CD4-positive, CD25-positive, alpha-beta regulatory T cell (primary cell): Measurements from ENCODE around the gene PMM1. TPM values are rescaled to one million over a fixed set of nuclear protein-coding genes. Genes with fewer than 3 reads are reported as not detected.
"Not testable (repeated sequence)": the region's sequence is repeated elsewhere in the genome, so short reads cannot be mapped to it uniquely, and the experiment has no call there.

Source experiments
- ATAC-seq, 2 donors: fragments of 150-1000 bp; cut with Tn5 transposase; one replicate each; pipeline ENCODE4 v1.10.0; 2021; ENCODE audit warnings: low read depth in 2 of 2, moderate number of reproducible peaks in 2 of 2, moderate library complexity in 1 of 2
- DNase-seq, 3 donors: peaks; one replicate each; pipeline versions ENCODE4 v3.0.0 to v3.0.0-alpha.2; 2012 to 2022; ENCODE audit warnings: mixed read lengths in 1 of 3
- H3K27ac ChIP-seq: one replicate; pipeline ENCODE4 v1.7.0; 2013; ENCODE audit warnings: mild to moderate bottlenecking, low read length; ENCODE audit not compliant: insufficient read depth, poor library complexity, severe bottlenecking
- H3K27me3 ChIP-seq: one replicate; pipeline ENCODE4 v1.7.0; 2013; ENCODE audit warnings: low read length; ENCODE audit not compliant: control insufficient read depth, insufficient read depth
- H3K36me3 ChIP-seq: one replicate; pipeline ENCODE4 v1.7.0; 2013; ENCODE audit warnings: mild to moderate bottlenecking, low read length, moderate library complexity; ENCODE audit not compliant: control insufficient read depth, insufficient read depth
- H3K4me1 ChIP-seq: 2 replicates; pipeline ENCODE4 v1.7.0; 2013; ENCODE audit warnings: mild to moderate bottlenecking, low read length; ENCODE audit not compliant: insufficient read depth, control insufficient read depth, poor library complexity, severe bottlenecking
- H3K4me3 ChIP-seq: one replicate; pipeline ENCODE4 v1.7.0; 2013; ENCODE audit warnings: low read depth, mild to moderate bottlenecking, low read length, moderate library complexity
- H3K9me3 ChIP-seq, 2 experiments: 1 replicate in 1 of 2; 2 replicates in 1 of 2; pipeline ENCODE4 v1.7.0; 2013; ENCODE audit warnings: low read length in 2 of 2, mild to moderate bottlenecking in 1 of 2, moderate library complexity in 1 of 2; ENCODE audit not compliant: control insufficient read depth in 2 of 2
- H3K27ac Mint-ChIP-seq, 3 donors: one replicate each; pipeline ENCODE4 v1.8.0; 2020 to 2022; ENCODE audit warnings: mild to moderate bottlenecking in 3 of 3, mixed read lengths in 3 of 3, moderate library complexity in 2 of 3
- H3K27me3 Mint-ChIP-seq: one replicate; pipeline ENCODE4 v1.8.0; 2022; ENCODE audit warnings: mild to moderate bottlenecking, mixed read lengths
- H3K36me3 Mint-ChIP-seq: one replicate; pipeline ENCODE4 v1.8.0; 2020; ENCODE audit warnings: mixed read lengths
- H3K4me1 Mint-ChIP-seq, 4 donors: one replicate each; pipeline ENCODE4 v1.8.0; 2020 to 2022; ENCODE audit warnings: mixed read lengths in 4 of 4, mild to moderate bottlenecking in 1 of 4
- H3K4me3 Mint-ChIP-seq, 4 donors: one replicate each; pipeline ENCODE4 v1.8.0; 2020 to 2022; ENCODE audit warnings: mild to moderate bottlenecking in 4 of 4, mixed read lengths in 4 of 4, moderate library complexity in 3 of 4
- H3K9me3 Mint-ChIP-seq, 7 donors: one replicate each; pipeline ENCODE4 v1.8.0; 2020 to 2022; ENCODE audit warnings: mixed read lengths in 7 of 7, mild to moderate bottlenecking in 3 of 7, moderate library complexity in 2 of 7
- polyA plus RNA-seq, 4 donors: library from polyadenylated mRNA; unstranded; fragments of 300-500 nt; fragmentation: Illumina TruSeq; gene quantifications; one replicate each; pipeline ENCODE4 v1.2.3, GENCODE V29; 2021
- total RNA-seq: library from RNA; stranded (reverse); gene quantifications from one replicate; pipeline ENCODE4 v1.2.3, GENCODE V29; 2022

PMM1 gene
- total and polyA plus RNA-seq, 5 donors from 2014 or later: 37.4 to 56.0 (median 48.2) TPM

DNA sequence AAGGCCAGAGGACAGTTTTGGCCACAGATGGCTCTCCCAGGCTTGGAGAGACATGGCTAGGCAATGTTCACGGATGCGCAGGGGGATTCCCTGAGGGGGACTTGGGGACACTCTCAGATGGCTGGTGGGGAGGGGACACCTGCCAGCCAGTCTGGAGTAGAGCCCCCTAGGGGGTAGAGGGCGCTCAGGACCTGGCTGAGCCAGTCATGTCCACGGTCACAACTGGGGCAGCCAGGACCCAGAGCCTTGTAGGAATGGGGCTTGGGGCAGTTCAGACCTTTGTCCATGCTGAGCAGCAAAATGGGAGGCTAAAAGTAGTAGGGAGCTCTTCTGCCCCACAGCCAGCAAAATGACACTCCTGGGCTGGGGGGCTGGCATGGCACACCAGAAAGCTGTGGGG, 27.2 kb downstream of the PMM1 start:
- H3K4me3 ChIP-seq: no peak overlapping the region
- DNase-seq: no peak
- H3K36me3 ChIP-seq: no peaks in the 10 kb centered on the region
- no peak overlapping the region for H3K4me3 Mint-ChIP-seq
- H3K4me1 Mint-ChIP-seq: no peaks in the 10 kb centered on the region
- no peaks in the 10 kb centered on the region for H3K9me3 ChIP-seq
- H3K36me3 Mint-ChIP-seq: no peaks in the 10 kb centered on the region
- no peaks in the 10 kb centered on the region for H3K4me1 ChIP-seq
- no peaks in the 10 kb centered on the region for H3K9me3 Mint-ChIP-seq
- ATAC-seq: no peak
- H3K27ac ChIP-seq: no peak overlapping the region
- H3K27ac Mint-ChIP-seq: peak overlapping the region in 1 of 3 donors; percentile 56
- peaks cover 38% of the 10 kb centered on the region for H3K27me3 Mint-ChIP-seq
- H3K27me3 ChIP-seq: no peaks in the 10 kb centered on the region

DNA sequence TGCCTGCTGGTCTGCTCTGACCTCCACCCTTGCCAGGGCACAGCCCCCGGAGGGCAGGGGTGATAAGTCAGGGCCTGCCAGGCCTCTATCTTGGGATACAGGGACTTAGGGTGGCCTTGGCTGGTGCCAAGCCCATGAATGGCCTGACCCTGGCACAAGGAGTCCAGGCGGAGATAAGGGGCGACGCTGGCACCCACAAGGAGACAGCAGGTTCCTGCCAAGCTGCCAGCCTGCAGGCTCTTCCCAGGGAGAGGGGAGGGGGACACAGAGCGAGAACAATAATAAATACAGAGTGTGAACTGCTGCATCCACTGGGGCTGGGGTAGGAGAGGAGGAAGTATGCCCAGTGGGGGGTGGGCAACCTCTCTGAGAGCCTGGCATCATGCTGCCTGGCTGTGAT, 27.9 kb downstream of the PMM1 start:
- Histone ChIP-seq H3K27ac (no peak overlapping the region), H3K9me3 (no peaks in the 10 kb centered on the region), H3K4me1 (no peaks in the 10 kb centered on the region), H3K27me3 (no peaks in the 10 kb centered on the region), H3K4me3 (no peak overlapping the region), H3K36me3 (no peaks in the 10 kb centered on the region)
- Mint-ChIP-seq H3K4me3 (no peak overlapping the region), H3K9me3 (no peaks in the 10 kb centered on the region), H3K27me3 (peaks cover 36% of the 10 kb centered on the region), H3K4me1 (no peaks in the 10 kb centered on the region), H3K36me3 (no peaks in the 10 kb centered on the region), H3K27ac (no peak overlapping the region)
- no peak for DNase-seq
- no peak for ATAC-seq

DNA sequence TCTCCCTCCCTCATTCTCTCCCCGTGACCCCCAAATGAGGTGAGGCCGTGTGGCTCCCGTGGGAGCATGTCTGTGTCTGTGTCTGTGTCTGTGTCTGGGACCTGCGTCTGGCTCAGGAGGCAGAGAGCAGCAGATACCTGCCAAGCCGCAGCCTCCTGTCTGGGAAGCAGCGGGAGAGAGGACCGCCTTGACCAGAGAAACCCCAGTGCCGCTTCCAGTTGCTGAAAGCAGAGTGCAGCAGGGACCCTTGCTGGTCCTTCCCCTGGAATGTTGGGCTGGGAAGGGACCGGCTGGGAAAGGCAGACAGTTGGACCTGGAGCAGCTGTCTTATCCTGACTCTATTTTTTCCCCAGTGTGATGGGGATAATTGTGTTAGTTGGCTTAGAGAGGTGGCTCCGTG, 28.3 kb downstream of the PMM1 start:
- Histone ChIP-seq H3K36me3 (no peaks in the 10 kb centered on the region), H3K9me3 (no peaks in the 10 kb centered on the region), H3K4me3 (no peak overlapping the region), H3K27ac (no peak overlapping the region), H3K4me1 (no peaks in the 10 kb centered on the region), H3K27me3 (no peaks in the 10 kb centered on the region)
- Mint-ChIP-seq H3K4me3 (no peak overlapping the region), H3K36me3 (no peaks in the 10 kb centered on the region), H3K27me3 (peaks cover 36% of the 10 kb centered on the region), H3K27ac (no peak overlapping the region), H3K4me1 (no peaks in the 10 kb centered on the region), H3K9me3 (no peaks in the 10 kb centered on the region)
- DNase-seq (no peak), ATAC-seq (no peak)

- Histone ChIP-seq H3K9me3 (no peaks in the 10 kb centered on the region), H3K36me3 (no peaks in the 10 kb centered on the region), H3K27ac (no peak overlapping the region), H3K4me1 (no peaks in the 10 kb centered on the region), H3K27me3 (no peaks in the 10 kb centered on the region), H3K4me3 (no peak overlapping the region)
- H3K4me3 Mint-ChIP-seq: no peak overlapping the region
- H3K27me3 Mint-ChIP-seq: peaks cover 39% of the 10 kb centered on the region
- H3K36me3 Mint-ChIP-seq: no peaks in the 10 kb centered on the region
- H3K27ac Mint-ChIP-seq: no peak overlapping the region
- H3K9me3 Mint-ChIP-seq: peaks cover 0 to 1% (median 0%) of the 10 kb centered on the region in 7 donors
- ATAC-seq (no peak), DNase-seq (no peak)
- no peaks in the 10 kb centered on the region for H3K4me1 Mint-ChIP-seq
These were observed 29.6 kb downstream of the PMM1 start for GRCh38 chr22:41560095-41560471.

- not testable (repeated sequence) for H3K4me1 ChIP-seq, H3K36me3 Mint-ChIP-seq, H3K4me3 ChIP-seq, H3K4me1 Mint-ChIP-seq, H3K27me3 ChIP-seq, H3K27ac ChIP-seq, H3K27ac Mint-ChIP-seq, H3K9me3 Mint-ChIP-seq, H3K36me3 ChIP-seq, ATAC-seq, H3K4me3 Mint-ChIP-seq, H3K9me3 ChIP-seq, DNase-seq
- H3K27me3 Mint-ChIP-seq: peaks cover 34% of the 10 kb centered on the region
These were observed 31.4 kb downstream of the PMM1 start for GRCh38 chr22:41558241-41558630.

GRCh38 chr22:41557401-41558240, 32.0 kb downstream of the PMM1 start:
- H3K9me3 ChIP-seq: no peaks in the 10 kb centered on the region
- Mint-ChIP-seq H3K9me3 (peaks cover 0 to 1% (median 0%) of the 10 kb centered on the region in 7 donors), H3K4me1 (no peaks in the 10 kb centered on the region), H3K27me3 (peaks cover 30% of the 10 kb centered on the region), H3K27ac (peak overlapping the region in 1 of 3 donors; percentile 48), H3K4me3 (peak overlapping the region in 1 of 4 donors; percentile 38), H3K36me3 (no peaks in the 10 kb centered on the region)
- ATAC-seq (no peak), DNase-seq (no peak)
- no peak overlapping the region for H3K4me3 ChIP-seq
- H3K27ac ChIP-seq: no peak overlapping the region
- H3K36me3 ChIP-seq: no peaks in the 10 kb centered on the region
- H3K27me3 ChIP-seq: no peaks in the 10 kb centered on the region
- H3K4me1 ChIP-seq: no peaks in the 10 kb centered on the region

- peaks cover 32% of the 10 kb centered on the region for H3K27me3 Mint-ChIP-seq
- no peaks in the 10 kb centered on the region for H3K9me3 ChIP-seq
- no peaks in the 10 kb centered on the region for H3K36me3 ChIP-seq
- ATAC-seq (no peak), DNase-seq (no peak)
- no peaks in the 10 kb centered on the region for H3K4me1 ChIP-seq
- H3K4me1 Mint-ChIP-seq: no peaks in the 10 kb centered on the region
- H3K4me3 Mint-ChIP-seq: no peak overlapping the region
- H3K27ac ChIP-seq: no peak overlapping the region
- peak overlapping the region in 1 of 3 donors; percentile 17 for H3K27ac Mint-ChIP-seq
- H3K36me3 Mint-ChIP-seq: no peaks in the 10 kb centered on the region
- no peak overlapping the region for H3K4me3 ChIP-seq
- peaks cover 0 to 1% (median 0%) of the 10 kb centered on the region in 7 donors for H3K9me3 Mint-ChIP-seq
- no peaks in the 10 kb centered on the region for H3K27me3 ChIP-seq
These were observed 33.1 kb downstream of the PMM1 start for GRCh38 chr22:41556561-41556960.

DNA sequence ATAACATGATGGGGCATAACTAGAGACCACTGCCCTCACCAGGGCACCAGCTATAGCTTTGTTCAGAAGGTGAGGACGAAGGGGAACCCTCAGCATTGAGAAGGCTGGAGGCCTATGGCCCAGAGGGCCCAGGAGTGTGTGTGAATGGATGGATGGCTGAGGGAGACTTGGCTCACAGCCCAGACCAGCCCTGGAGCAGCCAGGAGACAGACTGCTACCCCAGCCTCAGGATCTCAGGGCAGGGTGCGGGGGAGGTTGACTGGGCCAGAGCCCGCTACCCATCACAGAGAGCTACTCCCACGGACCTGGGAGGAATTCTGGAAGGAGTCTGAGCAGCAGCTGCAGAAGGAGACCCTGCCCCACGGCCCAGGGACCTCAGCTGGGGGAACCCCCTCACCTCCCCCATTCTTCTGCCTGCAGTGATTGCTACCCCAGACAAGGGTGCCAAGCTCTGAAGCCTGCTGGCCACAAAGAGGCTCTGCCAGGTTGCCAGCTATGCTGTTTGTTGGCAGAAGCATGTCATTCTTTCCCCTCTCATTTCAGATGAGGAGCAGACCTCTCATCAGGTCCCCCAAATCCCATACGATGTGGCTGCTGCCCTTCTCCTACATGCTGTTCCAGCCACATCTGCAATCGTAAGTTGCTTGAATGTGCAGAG, 34.2 kb downstream of the PMM1 start:
- no peaks in the 10 kb centered on the region for H3K27me3 ChIP-seq
- ATAC-seq: no peak
- H3K36me3 Mint-ChIP-seq: no peaks in the 10 kb centered on the region
- H3K27me3 Mint-ChIP-seq: peaks cover 23% of the 10 kb centered on the region
- no peaks in the 10 kb centered on the region for H3K36me3 ChIP-seq
- H3K9me3 ChIP-seq: no peaks in the 10 kb centered on the region
- H3K4me3 ChIP-seq: no peak overlapping the region
- H3K9me3 Mint-ChIP-seq: peaks cover 0 to 1% (median 0%) of the 10 kb centered on the region in 7 donors
- H3K4me1 ChIP-seq: no peaks in the 10 kb centered on the region
- H3K27ac ChIP-seq: no peak overlapping the region
- DNase-seq: no peak
- no peak overlapping the region for H3K4me3 Mint-ChIP-seq
- no peaks in the 10 kb centered on the region for H3K4me1 Mint-ChIP-seq
- H3K27ac Mint-ChIP-seq: no peak overlapping the region
